AG09319 (cell line): Measurements from ENCODE around the gene NHS.
A peak's percentile ranks its signal among the peaks of the same experiment; 100 is the strongest.
"Not testable (repeated sequence)": the region's sequence is repeated elsewhere in the genome, so short reads cannot be mapped to it uniquely, and the experiment has no call there.

ENCODE experiments used
- DNase-seq: peaks from one replicate; pipeline ENCODE4 v3.0.0-alpha.2; 2010; ENCODE audit warnings: low read depth; ENCODE audit errors: extremely low read depth
- CTCF ChIP-seq: IDR thresholded peaks from 2 replicates; pipeline ENCODE4 v1.5.1; 2011; ENCODE audit warnings: low read depth, mild to moderate bottlenecking, inconsistent platforms, low read length, moderate library complexity

NHS gene

GRCh38 chrX:17443556-17443955 lies 68.6 kb downstream of the NHS start:
- DNase-seq: no peak
- TF ChIP-seq CTCF: no peak

GRCh38 chrX:17446269-17446668 lies 71.3 kb downstream of the NHS start:
- DNase-seq: not testable (repeated sequence)

GRCh38 chrX:17448188-17448587 lies 73.2 kb downstream of the NHS start:
- DNase-seq: no peak
- no peak for TF ChIP-seq CTCF

GRCh38 chrX:17449866-17450265 lies 74.9 kb downstream of the NHS start:
- no peak for TF ChIP-seq CTCF
- no peak for DNase-seq

GRCh38 chrX:17453788-17454187 lies 78.8 kb downstream of the NHS start:
- DNase-seq: no peak
- TF ChIP-seq CTCF: no peak

- TF ChIP-seq CTCF: no peak
These were observed 81.5 kb downstream of the NHS start for GRCh38 chrX:17456526-17456925.

GRCh38 chrX:17459008-17459611 lies 84.1 kb downstream of the NHS start:
- no peak for TF ChIP-seq CTCF
- DNase-seq: peak; percentile 88

More at GRCh38 chrX:17456526-17456925, 81.5 kb downstream of the NHS start:
- no peak for DNase-seq

GRCh38 chrX:17459661-17460060 lies 84.7 kb downstream of the NHS start:
- no peak for DNase-seq
- TF ChIP-seq CTCF: no peak
